ENCODE data around the gene TTC8.
"Not testable (repeated sequence)": the region's sequence is repeated elsewhere in the genome, so short reads cannot be mapped to it uniquely, and the experiment has no call there.

Gene TTC8

GRCh38 chr14:88825078-88825458, 617 bp downstream of the TTC8 start:
- no peak for DNase-seq (ENCODE audit: low read depth)

- DNase-seq (ENCODE audit: low read depth), result no peak
These were observed 1.1 kb downstream of the TTC8 start for GRCh38 chr14:88825503-88825902.

- DNase-seq (ENCODE audit: low read depth), result no peak
These were observed 4.7 kb downstream of the TTC8 start for GRCh38 chr14:88829188-88829587.

DNA sequence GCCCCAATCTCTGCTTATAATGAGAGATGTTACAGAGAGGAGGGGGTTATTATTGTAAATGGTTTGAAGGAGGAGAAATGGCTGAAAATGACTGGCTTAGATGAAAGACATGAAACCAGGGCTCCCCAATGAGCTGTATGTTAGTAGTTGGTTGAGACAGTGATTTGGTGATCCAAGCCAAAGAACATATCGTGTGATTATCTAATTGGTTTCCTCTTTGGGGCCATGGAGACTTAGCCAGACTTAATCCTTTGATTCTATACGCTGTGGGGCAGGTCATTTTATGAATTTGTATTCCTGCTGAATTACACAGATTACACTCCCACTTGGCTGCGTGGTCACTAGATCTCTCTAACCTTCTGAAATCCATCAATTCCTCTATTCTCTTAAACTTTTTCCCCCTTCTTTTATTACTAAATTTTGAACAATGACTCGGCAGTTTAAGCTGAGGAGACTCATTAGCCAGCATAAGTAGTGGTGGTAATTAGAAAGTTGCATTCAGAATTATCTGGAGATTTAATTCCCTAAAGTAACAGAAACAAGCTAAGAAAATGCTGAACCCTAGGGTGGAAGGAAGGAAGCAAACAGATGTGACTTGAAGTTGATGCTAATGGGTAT, 5.3 kb downstream of the TTC8 start:
- no peak for DNase-seq (ENCODE audit: low read depth)

DNA sequence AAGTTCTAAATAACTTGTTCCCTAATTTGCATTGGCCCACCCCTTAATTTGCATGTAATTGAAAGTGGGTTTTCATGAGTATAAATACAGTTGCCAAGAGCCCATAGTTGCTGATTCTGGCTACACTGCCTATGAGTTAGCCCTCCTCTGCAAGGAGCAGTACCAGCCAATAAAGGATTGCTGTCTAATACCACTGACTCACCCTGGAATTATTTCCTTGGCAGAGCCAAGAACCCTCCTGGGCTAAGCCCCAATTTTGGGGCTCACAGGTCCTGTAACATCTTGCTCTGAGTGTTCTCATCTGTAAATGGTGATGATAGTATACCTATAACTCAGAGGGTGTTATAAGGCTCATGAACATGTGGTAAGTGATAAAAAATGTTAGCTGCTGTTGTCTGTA, 6.8 kb downstream of the TTC8 start:
- no peak for DNase-seq (ENCODE audit: low read depth)

DNA sequence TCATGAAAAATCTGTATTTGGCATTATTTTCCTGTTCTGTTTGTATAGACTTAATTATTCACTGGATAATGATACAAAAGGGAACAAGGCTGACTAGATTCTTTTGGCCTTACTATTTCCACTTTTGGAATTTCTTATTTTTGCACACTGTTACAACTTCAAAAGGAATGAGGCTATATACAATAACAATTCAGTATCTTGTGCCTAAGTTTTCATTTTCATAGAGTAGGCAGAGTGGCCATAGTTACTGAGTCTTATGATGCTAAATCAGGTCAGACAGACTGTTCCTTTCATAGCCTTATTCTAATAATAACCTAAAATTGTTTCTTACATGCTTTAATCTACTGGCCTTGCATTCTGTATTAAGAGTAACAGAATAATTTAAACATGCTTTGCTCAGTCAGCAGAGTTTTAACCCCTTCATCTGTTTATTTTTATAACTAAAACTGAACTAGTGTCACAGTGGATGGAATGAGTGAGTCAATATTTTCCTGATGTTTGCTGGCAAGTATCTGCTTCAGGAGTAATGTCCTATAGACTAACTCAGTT, 10.5 kb downstream of the TTC8 start:
- no peak for DNase-seq (ENCODE audit: low read depth)

- no peak for DNase-seq (ENCODE audit: low read depth)
These were observed 11.2 kb downstream of the TTC8 start for GRCh38 chr14:88835661-88836060.

DNA sequence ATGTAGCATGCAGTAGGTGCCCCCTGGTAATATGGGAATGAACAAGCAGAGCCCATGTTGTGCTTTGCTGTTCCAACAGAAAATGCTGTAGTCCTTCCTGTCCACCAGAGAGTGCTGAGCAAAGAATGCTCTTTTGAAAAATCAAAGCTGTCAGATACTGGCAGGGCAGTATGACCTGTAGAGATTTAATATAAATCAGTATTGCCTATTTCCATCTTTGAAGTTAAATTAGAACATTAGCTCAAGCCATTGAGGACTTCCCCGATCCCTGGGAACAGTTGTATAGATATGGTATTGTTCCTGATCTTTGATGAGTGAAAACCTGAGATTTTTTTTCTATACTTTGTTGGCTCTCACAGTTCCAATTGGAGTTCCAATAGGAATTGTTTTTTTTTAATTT, 13.0 kb downstream of the TTC8 start:
- no peak for DNase-seq (ENCODE audit: low read depth)

DNA sequence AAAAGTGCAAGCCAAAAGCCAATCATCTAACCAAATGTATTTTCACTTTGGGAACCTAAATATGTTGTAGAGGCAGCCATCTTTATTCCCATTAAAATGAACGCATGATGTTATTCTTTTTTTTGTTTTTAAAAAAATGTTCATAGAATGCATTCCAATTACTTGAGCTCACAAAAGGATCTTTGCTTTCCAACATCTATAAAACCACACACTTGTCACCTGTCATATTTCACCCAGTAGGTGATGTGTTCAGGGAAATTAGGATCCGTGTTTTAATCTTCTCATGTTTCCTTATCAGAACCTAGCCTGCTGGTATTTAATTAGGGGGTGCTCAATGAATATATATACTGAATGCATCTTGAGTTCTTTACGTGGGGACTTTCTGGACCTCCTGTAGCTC, 13.6 kb downstream of the TTC8 start:
- DNase-seq (ENCODE audit: low read depth), result no peak

- no peak for DNase-seq (ENCODE audit: low read depth)
These were observed 16.5 kb downstream of the TTC8 start for GRCh38 chr14:88840926-88841325.

DNA sequence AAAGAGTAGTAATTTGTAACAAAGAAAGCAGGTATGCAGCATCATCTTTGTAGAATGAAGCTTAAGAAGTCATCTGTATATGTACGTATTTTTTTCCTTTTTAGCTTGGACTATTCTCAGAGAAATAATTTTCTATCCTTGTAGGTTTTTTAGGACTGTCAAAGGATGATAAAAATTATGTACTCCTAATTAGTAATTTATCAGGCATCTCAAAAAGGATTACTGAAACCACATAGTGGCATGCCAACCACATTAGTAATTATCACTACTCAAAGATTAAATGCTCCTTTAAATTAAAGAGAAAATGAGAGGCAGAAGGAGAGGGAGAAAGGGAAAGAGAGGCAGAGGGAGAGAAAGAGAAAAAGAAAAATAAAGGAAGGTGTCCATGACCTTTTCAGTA, 17.3 kb downstream of the TTC8 start:
- DNase-seq (ENCODE audit: low read depth), result no peak

DNA sequence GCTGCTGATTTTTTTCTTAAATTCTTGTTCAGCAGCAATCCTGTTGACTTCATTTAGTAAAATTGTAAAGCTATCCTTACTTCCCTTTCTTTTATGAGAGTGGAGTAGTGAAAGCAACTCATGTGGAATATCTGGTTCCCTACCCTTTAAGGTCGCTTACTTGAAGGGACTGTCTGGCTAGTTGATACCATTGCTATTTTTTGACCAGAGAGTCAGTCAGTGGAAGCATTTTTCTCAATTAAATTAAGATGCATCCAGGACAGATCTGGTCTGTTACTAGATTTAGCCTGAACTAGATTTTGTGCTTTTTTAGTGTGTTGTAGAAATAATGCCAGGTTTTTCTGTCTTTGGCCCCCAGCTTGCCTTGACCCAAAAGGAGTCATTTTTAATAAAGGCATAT, 18.0 kb downstream of the TTC8 start:
- no peak for DNase-seq (ENCODE audit: low read depth)

DNA sequence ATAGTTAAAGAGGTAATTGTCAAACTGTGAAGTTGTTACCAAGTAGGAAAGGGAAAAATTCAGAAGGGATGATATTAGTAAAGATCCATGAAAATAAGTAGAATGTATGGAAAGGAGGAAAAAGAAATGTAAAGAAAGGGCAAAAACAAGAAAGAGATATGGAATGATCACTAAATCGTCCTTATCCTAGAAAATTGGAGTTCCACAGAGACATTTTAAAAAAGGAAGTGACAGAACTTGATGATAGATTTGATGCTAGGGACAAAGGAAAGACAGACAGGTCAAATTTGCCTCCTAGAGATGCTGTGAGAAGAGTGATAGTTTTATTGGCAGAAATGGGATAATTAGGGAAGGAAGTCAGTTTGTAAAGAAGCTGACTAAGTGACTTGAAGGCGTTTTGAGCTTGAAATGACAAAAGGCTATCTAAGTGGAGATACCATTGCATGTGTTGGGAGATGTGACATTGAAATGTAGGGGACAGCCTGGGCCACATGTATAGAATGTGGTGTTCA, 20.6 kb downstream of the TTC8 start:
- DNase-seq (ENCODE audit: low read depth), result no peak

GRCh38 chr14:88848571-88848970, 24.1 kb downstream of the TTC8 start:
- no peak for DNase-seq (ENCODE audit: low read depth)

DNA sequence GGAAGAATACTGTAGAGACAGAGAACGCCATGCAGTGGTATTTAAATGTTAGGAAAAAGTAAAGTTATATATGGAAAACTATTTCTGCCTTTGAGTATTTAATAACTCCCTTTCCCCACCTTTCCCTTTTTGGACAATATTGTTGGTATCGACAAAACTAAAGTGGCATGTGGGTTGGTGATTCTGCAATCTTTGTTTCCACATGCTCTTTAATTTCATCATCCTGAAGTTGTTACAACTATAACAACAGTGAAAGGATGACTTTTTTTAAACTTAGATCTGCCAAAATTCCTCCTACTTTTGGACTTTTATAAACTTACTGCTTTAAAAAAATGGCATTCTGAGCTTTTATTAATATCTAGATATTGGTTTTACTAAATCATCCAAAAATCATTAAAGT, 25.3 kb downstream of the TTC8 start:
- DNase-seq (ENCODE audit: low read depth), result no peak

GRCh38 chr14:88851587-88851986, 27.1 kb downstream of the TTC8 start:
- DNase-seq (ENCODE audit: low read depth), result no peak

- DNase-seq (ENCODE audit: low read depth), result no peak
These were observed 28.2 kb downstream of the TTC8 start for GRCh38 chr14:88852632-88853031.

GRCh38 chr14:88853129-88853528, 28.7 kb downstream of the TTC8 start:
- no peak for DNase-seq (ENCODE audit: low read depth)

DNA sequence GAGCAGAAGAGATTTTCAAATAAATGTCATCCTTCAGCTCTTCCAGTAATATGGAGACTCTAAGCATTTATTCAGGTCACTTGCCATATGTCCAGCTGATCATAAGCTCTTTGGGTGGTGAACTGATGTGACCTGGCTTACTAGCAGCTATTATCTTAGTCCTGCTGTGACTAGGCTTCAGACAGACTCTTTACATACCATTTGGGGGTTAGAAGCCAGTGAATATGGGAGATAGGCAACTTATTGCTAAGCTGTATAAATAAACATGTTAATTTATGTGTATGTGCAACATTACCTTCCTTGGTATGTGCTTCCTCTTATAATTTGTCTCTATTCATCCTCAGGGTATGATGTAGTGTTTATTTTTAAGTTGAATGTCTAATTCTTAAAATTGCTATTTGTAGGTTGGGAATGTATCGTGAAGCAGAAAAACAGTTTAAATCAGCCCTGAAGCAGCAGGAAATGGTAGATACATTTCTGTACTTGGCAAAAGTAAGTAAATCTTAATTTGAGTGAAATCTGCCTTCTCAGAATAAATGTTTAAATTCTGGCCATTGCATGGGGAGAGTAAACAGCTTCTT, 32.4 kb downstream of the TTC8 start:
- no peak for DNase-seq (ENCODE audit: low read depth)

DNA sequence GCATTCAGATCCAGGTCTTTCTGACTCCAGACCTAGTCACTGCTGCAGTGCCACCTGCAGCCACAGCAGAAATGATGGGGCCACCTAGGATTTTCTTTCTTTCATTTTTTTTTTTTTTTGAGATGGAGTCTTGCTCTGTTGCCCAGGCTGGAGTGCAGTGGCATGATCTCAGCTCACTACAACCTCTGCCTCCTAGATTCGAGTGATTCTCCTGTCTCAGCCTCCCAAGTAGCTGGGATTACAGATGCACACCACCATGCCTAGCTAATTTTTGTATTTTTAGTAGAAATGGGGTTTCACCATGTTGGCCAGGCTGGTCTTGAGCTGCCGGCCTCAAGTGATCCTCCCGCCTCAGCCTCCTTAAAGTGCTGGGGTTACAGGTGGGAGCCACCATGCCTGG, 33.4 kb downstream of the TTC8 start:
- DNase-seq (ENCODE audit: low read depth), result not testable (repeated sequence)

DNA sequence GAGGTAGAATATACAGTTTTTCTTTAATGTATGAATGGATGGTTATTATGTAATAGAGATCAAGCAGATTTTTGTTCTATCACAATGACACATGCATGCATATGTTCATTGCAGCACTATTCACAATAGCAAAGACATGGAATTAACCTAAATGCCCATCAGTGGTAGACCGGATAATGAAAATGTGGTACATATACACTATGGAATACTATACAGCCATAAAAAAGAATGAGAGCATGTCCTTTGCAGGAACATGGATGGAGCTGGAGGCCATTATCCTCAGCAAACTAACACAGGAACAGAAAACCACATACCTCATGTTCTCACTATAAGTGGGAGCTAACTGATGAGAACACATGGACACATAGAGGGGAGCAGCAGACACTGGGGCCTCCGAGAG, 34.7 kb downstream of the TTC8 start:
- DNase-seq (ENCODE audit: low read depth), result not testable (repeated sequence)

GRCh38 chr14:88863167-88863566, 38.7 kb downstream of the TTC8 start:
- DNase-seq (ENCODE audit: low read depth), result no peak

DNA sequence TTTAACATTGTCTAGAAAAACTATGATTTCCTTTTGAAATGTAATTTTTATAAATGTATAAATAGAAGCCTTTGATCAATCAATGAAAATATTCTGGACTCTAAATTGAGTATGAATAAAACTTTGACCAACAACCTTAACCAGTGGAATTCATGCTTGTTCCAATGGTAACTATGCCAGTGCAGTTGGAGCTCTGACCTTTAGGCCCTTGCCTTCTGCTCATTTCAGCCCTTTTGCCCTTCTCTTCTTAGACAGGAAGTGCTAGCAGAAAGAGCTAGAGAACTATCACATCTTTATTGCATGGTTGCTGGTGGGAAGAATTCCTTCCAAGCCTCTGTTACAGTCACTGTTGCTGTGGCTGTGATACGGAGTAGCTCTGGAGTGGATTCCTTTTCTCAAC, 39.7 kb downstream of the TTC8 start:
- DNase-seq (ENCODE audit: low read depth), result no peak

DNA sequence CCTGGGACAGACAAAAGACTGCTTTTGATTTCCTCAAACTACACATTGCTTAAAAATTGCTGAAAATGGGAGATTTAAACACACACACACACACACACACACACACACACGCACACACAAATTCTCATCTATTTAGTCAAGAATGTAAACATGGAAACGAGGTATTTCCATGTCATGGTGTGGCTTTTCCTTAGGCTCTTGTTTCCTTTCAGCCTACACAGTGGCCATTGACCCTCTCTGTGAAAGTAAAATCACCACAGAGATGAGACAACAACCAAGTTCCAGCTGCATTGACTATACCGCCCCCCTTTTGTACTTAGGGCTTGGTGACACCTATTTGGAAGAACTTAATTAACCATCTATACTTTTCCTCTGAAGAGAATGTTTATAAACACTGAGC, 41.9 kb downstream of the TTC8 start:
- DNase-seq (ENCODE audit: low read depth), result no peak

Measured in T-helper 22 cell (primary cell).